ENCODE data around the gene AMBRA1. TPM values are rescaled to one million over a fixed set of nuclear protein-coding genes. Genes with fewer than 3 reads are reported as not detected.
"Not testable (repeated sequence)": the region's sequence is repeated elsewhere in the genome, so short reads cannot be mapped to it uniquely, and the experiment has no call there.

Gene AMBRA1
- total RNA-seq, 1 donor from 2014 or later = 11.3 TPM

DNA sequence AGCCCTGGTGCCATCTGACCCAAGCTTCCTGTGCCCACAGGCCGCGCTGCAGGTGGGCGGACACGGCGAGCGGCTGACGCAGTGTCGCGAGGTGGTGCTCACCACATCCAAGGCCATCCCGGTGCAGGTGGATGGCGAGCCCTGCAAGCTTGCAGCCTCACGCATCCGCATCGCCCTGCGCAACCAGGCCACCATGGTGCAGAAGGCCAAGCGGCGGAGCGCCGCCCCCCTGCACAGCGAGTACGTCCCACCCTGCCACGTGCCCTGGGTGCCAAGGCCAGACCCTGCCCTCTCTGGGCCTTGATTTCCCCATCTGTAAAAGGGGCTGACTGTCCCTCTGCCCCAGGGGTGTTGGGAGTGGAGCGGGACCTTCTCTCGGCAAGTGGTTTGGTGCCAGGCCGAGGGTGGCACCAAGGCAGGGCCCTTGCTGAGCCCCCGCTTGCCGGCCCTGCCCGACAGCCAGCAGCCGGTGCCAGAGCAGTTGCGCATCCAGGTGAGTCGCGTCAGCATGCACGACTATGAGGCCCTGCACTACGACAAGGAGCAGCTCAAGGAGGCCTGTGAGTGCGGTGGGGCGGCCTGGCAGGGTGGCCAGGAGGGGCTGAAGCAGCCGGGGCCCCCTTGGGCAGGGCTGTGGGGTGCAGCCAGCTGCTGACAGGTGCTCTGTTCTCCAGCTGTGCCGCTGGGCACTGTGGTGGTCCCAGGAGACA lies 218.3 kb downstream of the AMBRA1 start:
- TF ChIP-seq CTCF (IDR thresholded peaks at IDR 0.05; ENCODE audit: insufficient read depth, low read length, severe bottlenecking) = no peak
- no peak for FAIRE-seq
- peaks cover 25% of the 10 kb centered on the region for H3K36me3 ChIP-seq (ENCODE audit: control insufficient read depth, insufficient read depth, low read length)
- H3K27me3 ChIP-seq (ENCODE audit: control insufficient read depth, insufficient read depth, low read length) = no peaks in the 10 kb centered on the region
- DNase-seq (ENCODE audit: low read depth) = no peak
- H3K4me3 ChIP-seq (ENCODE audit: low read depth, low read length) = no peak overlapping the region

DNA sequence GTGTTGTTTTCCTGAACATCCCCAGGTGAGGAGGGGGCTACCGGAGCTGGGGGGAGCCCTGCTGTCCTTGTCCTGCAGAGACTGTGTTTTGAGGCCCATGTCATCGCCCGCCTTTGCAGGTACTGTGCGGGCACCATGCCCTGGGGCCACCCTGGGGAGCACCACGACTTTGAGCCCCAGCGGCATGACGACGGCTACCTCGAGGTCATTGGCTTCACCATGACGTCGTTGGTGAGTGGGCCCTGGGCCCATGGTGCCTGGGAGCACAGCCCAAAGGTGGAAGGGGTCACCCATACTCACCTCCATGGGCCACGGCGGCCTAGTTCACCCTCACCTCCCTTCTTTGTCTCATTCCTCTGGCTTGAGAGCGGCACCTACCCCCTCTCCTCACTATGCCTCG lies 219.0 kb downstream of the AMBRA1 start:
- no peak for TF ChIP-seq CTCF (IDR thresholded peaks at IDR 0.05; ENCODE audit: insufficient read depth, low read length, severe bottlenecking)
- peak; percentile 86 for FAIRE-seq
- peaks cover 28% of the 10 kb centered on the region for H3K36me3 ChIP-seq (ENCODE audit: control insufficient read depth, insufficient read depth, low read length)
- no peak overlapping the region for H3K4me3 ChIP-seq (ENCODE audit: low read depth, low read length)
- H3K27me3 ChIP-seq (ENCODE audit: control insufficient read depth, insufficient read depth, low read length) = no peaks in the 10 kb centered on the region
- DNase-seq (ENCODE audit: low read depth) = no peak

GRCh38 chr11:46373787-46374740 lies 219.8 kb downstream of the AMBRA1 start:
- H3K36me3 ChIP-seq (ENCODE audit: control insufficient read depth, insufficient read depth, low read length) = peaks cover 31% of the 10 kb centered on the region
- H3K4me3 ChIP-seq (ENCODE audit: low read depth, low read length) = no peak overlapping the region
- TF ChIP-seq CTCF (IDR thresholded peaks at IDR 0.05; ENCODE audit: insufficient read depth, low read length, severe bottlenecking) = no peak
- no peak for DNase-seq (ENCODE audit: low read depth)
- no peaks in the 10 kb centered on the region for H3K27me3 ChIP-seq (ENCODE audit: control insufficient read depth, insufficient read depth, low read length)
- no peak for FAIRE-seq

DNA sequence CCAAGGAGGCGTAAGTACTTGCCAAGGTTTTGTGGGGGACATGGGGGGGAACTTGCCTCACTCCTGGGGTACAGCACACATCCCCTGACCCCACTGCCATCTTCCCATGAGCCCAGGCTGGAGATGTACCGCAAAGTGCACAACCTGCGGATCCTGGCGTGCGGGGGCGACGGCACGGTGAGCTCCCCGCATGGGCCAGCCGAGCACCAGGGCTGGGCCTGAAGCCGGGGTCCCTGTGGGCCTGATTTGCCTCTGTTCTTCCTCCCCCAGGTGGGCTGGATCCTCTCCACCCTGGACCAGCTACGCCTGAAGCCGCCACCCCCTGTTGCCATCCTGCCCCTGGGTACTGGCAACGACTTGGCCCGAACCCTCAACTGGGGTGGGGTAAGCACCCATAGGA lies 221.3 kb downstream of the AMBRA1 start:
- H3K4me3 ChIP-seq (ENCODE audit: low read depth, low read length); DNase-seq (ENCODE audit: low read depth); H3K27me3 ChIP-seq (ENCODE audit: control insufficient read depth, insufficient read depth, low read length); FAIRE-seq: not testable (repeated sequence)
- H3K36me3 ChIP-seq (ENCODE audit: control insufficient read depth, insufficient read depth, low read length) = peaks cover 41% of the 10 kb centered on the region

GRCh38 chr11:46372086-46372485 lies 221.7 kb downstream of the AMBRA1 start:
- Histone ChIP-seq H3K27me3 (ENCODE audit: control insufficient read depth, insufficient read depth, low read length) (no peaks in the 10 kb centered on the region), H3K4me3 (ENCODE audit: low read depth, low read length) (no peak overlapping the region), H3K36me3 (ENCODE audit: control insufficient read depth, insufficient read depth, low read length) (peaks cover 38% of the 10 kb centered on the region)
- FAIRE-seq = no peak
- no peak for DNase-seq (ENCODE audit: low read depth)
- no peak for TF ChIP-seq CTCF (IDR thresholded peaks at IDR 0.05; ENCODE audit: insufficient read depth, low read length, severe bottlenecking)

DNA sequence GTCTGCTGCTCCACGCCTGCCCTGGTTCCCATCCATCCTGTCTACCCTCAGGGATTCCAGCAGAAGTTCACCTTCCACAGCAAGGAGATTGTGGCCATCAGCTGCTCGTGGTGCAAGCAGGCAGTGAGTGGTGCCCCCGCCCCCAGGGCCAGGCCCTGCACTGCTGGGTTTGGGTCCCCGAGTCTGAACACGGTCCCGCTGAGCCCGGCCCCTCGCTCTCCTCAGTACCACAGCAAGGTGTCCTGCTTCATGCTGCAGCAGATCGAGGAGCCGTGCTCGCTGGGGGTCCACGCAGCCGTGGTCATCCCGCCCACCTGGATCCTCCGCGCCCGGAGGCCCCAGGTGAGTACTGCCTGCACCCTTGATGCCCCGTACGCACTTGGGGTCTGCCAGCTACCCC lies 222.6 kb downstream of the AMBRA1 start:
- peaks cover 36% of the 10 kb centered on the region for H3K36me3 ChIP-seq (ENCODE audit: control insufficient read depth, insufficient read depth, low read length)
- H3K4me3 ChIP-seq (ENCODE audit: low read depth, low read length); FAIRE-seq; DNase-seq (ENCODE audit: low read depth); H3K27me3 ChIP-seq (ENCODE audit: control insufficient read depth, insufficient read depth, low read length): not testable (repeated sequence)
